HFFc6 (cell line): ENCODE data around the gene SYT11. TPM values are rescaled to one million over a fixed set of nuclear protein-coding genes. Genes with fewer than 3 reads are reported as not detected.

Experiments used
- DNase-seq: peaks from one replicate; pipeline ENCODE4 v3.0.0-alpha.2; 2018
- H3K27ac Mint-ChIP-seq: 2 replicates; pipeline ENCODE4 v1.8.0; 2020; ENCODE audit warnings: mild to moderate bottlenecking, mixed read lengths
- H3K27me3 Mint-ChIP-seq: 2 replicates; pipeline ENCODE4 v1.8.0; 2021; ENCODE audit warnings: mild to moderate bottlenecking, moderate library complexity, mixed read lengths; ENCODE audit not compliant: insufficient read depth
- H3K36me3 Mint-ChIP-seq: 2 replicates; pipeline ENCODE4 v1.8.0; 2021; ENCODE audit warnings: low read depth, mixed read lengths
- H3K4me1 Mint-ChIP-seq: 2 replicates; pipeline ENCODE4 v1.8.0; 2020; ENCODE audit warnings: low read depth, mixed read lengths
- H3K4me3 Mint-ChIP-seq: 2 replicates; pipeline ENCODE4 v1.8.0; 2020; ENCODE audit warnings: mild to moderate bottlenecking, moderate library complexity, mixed read lengths
- H3K9me3 Mint-ChIP-seq: 2 replicates; pipeline ENCODE4 v1.8.0; 2020; ENCODE audit warnings: mild to moderate bottlenecking, mixed read lengths
- CTCF ChIP-seq: fragments of 200-600 bp; sonication (generic); IDR thresholded peaks from 2 replicates; pipeline ENCODE4 v1.5.0; 2021; ENCODE audit warnings: antibody characterized with exemption, mild to moderate bottlenecking
- total RNA-seq, 6 experiments: library from RNA; stranded (reverse); fragmentation: NEBNext Ultra II Directional; extraction: Animal tissue kit (Norgen Biotek cat#: 25700); gene quantifications; 2 replicates in 1 of 6; 3 replicates in 5 of 6; pipeline ENCODE4 v1.2.3, GENCODE V29; 2021

Gene SYT11
- total RNA-seq, 6 experiments from 2014 or later = 38.9 to 56.0 (median 48.8) TPM

- peaks cover 39% of the 10 kb centered on the region for H3K36me3 Mint-ChIP-seq
- no peak for DNase-seq
- no peaks in the 10 kb centered on the region for H3K27me3 Mint-ChIP-seq
- TF ChIP-seq CTCF = no peak
- H3K27ac Mint-ChIP-seq = no peak overlapping the region
- peaks cover 19% of the 10 kb centered on the region for H3K4me1 Mint-ChIP-seq
- no peaks in the 10 kb centered on the region for H3K9me3 Mint-ChIP-seq
- no peak overlapping the region for H3K4me3 Mint-ChIP-seq
These were observed 14.4 kb upstream of the SYT11 start for GRCh38 chr1:155844860-155845421.

GRCh38 chr1:155847823-155848529 lies 11.4 kb upstream of the SYT11 start:
- Mint-ChIP-seq H3K27ac (no peak overlapping the region), H3K4me3 (no peak overlapping the region), H3K36me3 (peaks cover 51% of the 10 kb centered on the region), H3K27me3 (no peaks in the 10 kb centered on the region), H3K4me1 (peaks cover 21% of the 10 kb centered on the region), H3K9me3 (no peaks in the 10 kb centered on the region)
- no peak for DNase-seq
- no peak for TF ChIP-seq CTCF

- no peak overlapping the region; the same call in 1 of the 2 replicates for H3K4me3 Mint-ChIP-seq
- H3K36me3 Mint-ChIP-seq = peaks cover 43% of the 10 kb centered on the region
- no peaks in the 10 kb centered on the region; the same call in 1 of the 2 replicates for H3K27me3 Mint-ChIP-seq
- no peaks in the 10 kb centered on the region for H3K9me3 Mint-ChIP-seq
- peak overlapping the region; percentile 10; the same call in 1 of the 2 replicates for H3K27ac Mint-ChIP-seq
- DNase-seq = no peak
- peaks cover 6% of the 10 kb centered on the region for H3K4me1 Mint-ChIP-seq
- no peak for TF ChIP-seq CTCF
These were observed 9.0 kb upstream of the SYT11 start for GRCh38 chr1:155850345-155850744.

- peak overlapping the region; percentile 95 for H3K27ac Mint-ChIP-seq
- H3K4me1 Mint-ChIP-seq = peaks cover 44% of the 10 kb centered on the region
- peak overlapping the region; percentile 97 for H3K4me3 Mint-ChIP-seq
- no peaks in the 10 kb centered on the region for H3K9me3 Mint-ChIP-seq
- DNase-seq = no peak
- TF ChIP-seq CTCF = no peak
- H3K27me3 Mint-ChIP-seq = no peaks in the 10 kb centered on the region; the same call in 1 of the 2 replicates
- H3K36me3 Mint-ChIP-seq = peaks cover 22% of the 10 kb centered on the region
These were observed 3.0 kb upstream of the SYT11 start for GRCh38 chr1:155856257-155856974.

GRCh38 chr1:155856975-155857930 lies 2.1 kb upstream of the SYT11 start, which contains the start of gene GON4L:
Gene GON4L (minus strand): TSS chr1:155857214. CDS start chr1:155853780, 3,434 bp downstream.
- Mint-ChIP-seq H3K27me3 (no peaks in the 10 kb centered on the region; the same call in 1 of the 2 replicates), H3K27ac (peak within 1 kb of the TSS; percentile 95), H3K36me3 (peaks cover 18% of the 10 kb centered on the region), H3K9me3 (no peaks in the 10 kb centered on the region), H3K4me1 (peaks cover 46% of the 10 kb centered on the region), H3K4me3 (peak within 1 kb of the TSS; percentile 97)
- no peak for TF ChIP-seq CTCF
- DNase-seq = peak; percentile 87
